ENCODE results near the gene PTPN7.
A peak's percentile ranks its signal among the peaks of the same experiment; 100 is the strongest.
"Not testable (repeated sequence)": the region's sequence is repeated elsewhere in the genome, so short reads cannot be mapped to it uniquely, and the experiment has no call there.

PTPN7 gene

GRCh38 chr1:202189001-202189790, 28.8 kb upstream of the PTPN7 start:
- peak; percentile 46 to 55 for DNase-seq

GRCh38 chr1:202187697-202188407, 27.4 kb upstream of the PTPN7 start:
- DNase-seq = no peak

DNA sequence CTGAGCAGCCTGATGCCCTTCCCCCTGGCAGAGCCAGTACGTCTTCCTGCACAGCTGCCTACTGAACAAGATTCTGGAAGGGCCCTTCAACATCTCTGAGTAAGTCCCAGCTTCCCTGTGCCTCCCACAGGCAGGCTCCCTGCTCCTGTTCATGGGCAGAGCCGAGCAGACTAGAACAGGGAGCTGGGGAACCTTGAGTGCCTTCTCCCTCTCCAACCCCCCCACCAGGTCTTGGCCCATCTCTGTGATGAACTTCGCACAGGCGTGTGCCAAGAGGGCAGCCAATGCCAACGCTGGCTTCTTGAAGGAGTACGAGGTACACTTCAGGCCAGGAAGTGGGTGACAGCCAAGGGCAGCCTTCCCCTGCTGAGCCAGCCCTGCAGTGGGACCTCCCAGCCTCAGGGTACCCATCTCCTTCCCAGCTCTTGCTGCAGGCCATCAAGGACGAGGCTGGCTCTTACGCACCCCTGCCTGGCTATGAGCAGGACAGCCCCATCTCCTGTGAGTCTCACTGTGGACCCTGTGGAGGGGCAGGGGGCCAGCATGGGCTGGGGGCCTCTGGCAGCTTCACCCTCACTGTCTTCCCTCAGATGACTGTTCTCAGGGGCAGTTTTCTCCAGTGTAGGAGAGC, 26.8 kb upstream of the PTPN7 start:
- DNase-seq = no peak

DNA sequence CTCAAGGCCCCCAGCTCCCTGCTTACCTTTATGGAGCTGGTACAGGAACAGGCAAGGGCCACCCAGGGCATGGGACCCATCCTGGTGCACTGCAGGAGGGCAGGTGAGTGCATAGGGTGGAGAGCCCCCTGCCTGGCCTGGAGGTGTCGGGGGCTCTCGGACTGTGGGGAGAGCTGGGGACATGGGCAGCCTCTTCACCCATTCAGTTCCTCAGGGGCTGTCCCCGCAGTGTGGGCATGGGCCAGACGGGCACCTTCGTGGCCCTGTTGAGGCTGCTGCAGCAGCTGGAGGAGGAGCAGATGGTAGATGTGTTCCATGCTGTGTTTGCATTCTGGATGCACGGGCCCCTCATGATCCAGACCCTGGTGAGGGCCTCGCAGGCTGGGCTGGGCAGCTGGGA, 25.9 kb upstream of the PTPN7 start:
- DNase-seq = no peak

GRCh38 chr1:202184750-202185460, 24.5 kb upstream of the PTPN7 start:
- peak; percentile 78 to 84 for DNase-seq

- no peak for DNase-seq
These were observed 21.9 kb upstream of the PTPN7 start for GRCh38 chr1:202182040-202182877.

GRCh38 chr1:202181586-202181985, 21.2 kb upstream of the PTPN7 start:
- DNase-seq = no peak

DNA sequence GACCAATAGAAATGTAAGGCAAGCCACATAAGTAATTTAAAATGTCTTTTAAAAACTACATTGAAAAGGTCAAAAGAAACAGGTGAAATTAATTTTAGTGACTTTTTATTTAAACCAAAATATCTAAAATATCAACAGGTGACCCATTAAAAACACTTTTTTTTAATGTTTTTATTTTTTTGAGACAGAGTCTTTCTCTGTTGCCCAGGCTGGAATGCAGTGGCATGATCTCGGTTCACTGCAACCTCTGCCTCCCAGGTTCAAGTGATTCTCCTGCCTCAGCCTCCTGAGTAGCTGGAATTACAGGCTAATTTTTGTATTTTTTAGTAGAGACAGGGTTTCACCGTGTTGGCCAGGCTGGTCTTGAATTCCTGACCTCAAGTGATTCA, 20.3 kb upstream of the PTPN7 start:
- not testable (repeated sequence) for DNase-seq

DNA sequence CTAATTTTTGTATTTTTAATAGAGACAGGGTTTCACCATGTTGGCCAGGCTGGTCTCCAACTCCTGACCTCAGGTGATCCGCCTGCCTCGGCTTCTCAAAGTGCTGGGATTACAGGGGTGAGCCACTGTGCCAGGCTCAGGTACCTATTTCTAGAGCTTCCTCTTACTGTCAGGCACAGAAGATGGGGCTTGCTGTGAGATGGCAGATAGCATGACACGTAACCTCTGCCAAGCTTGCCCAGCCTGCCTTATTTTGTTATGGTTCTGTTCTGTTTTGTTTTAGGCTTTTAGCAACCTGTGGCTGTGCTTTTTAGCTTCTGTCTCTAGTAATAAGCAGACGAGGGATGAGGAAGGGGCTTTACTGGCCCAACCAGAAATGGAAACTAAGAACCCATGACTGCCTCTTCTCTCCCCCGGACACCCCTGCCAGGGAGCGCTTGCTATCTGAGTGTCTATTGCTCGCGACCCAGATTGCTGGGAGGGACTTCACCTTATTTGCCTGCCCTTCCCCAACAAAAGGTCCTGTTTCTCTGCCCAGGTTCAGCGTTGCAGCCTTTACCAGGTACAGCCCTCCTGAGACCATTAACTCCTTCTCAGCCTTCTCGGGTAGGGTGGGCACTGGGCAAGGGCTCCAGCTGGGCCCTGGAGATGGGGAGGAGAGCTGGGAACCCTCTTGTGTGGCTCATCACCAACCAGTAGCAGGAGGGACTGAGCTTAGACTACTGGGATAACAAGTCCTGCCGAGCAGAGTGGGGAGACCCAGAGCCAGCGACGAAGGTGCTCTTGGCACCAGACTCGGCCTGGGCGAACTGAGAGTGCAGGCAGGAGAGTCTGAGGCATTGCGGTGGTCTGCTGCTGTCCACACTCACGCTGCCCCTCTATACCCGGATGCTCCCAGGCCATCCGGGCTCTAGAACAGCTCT, 19.7 kb upstream of the PTPN7 start:
- DNase-seq = no peak

- no peak for DNase-seq
These were observed 16.8 kb upstream of the PTPN7 start for GRCh38 chr1:202176949-202177927.

- no peak for DNase-seq
These were observed 13.6 kb upstream of the PTPN7 start for GRCh38 chr1:202173993-202174392.

- no peak for DNase-seq
These were observed 11.6 kb upstream of the PTPN7 start for GRCh38 chr1:202172015-202172355.

GRCh38 chr1:202171292-202172014, 11.1 kb upstream of the PTPN7 start:
- DNase-seq = no peak

DNA sequence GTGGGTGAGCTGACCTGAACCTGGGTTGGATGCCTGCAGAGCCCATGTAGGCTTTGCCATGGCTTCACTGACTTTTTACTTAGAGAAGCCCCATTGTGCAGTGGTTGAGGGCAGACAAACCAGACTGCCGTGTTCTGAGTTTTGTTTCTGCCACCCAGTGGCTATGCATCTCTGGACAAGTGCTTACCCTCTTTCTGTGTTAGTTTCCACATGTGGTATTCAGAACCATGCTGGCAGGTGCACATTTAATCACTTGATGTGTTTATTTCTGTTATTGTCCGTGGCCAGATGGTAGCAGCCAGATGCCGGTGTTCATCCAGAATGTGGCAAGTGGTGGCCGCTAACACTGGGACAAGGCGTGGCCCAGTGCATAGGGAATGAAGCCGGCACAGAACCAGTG, 10.3 kb upstream of the PTPN7 start:
- DNase-seq = peak in 1 of 2 experiments; percentile 23

GRCh38 chr1:202168861-202169260, 8.5 kb upstream of the PTPN7 start:
- no peak for DNase-seq

- DNase-seq = no peak
These were observed 7.5 kb upstream of the PTPN7 start for GRCh38 chr1:202167708-202168415.

- DNase-seq = not testable (repeated sequence)
These were observed 6.7 kb upstream of the PTPN7 start for GRCh38 chr1:202167054-202167453.
